ENCODE data around the gene ADAMTSL1. TPM values are rescaled to one million over a fixed set of nuclear protein-coding genes. Genes with fewer than 3 reads are reported as not detected.

The ADAMTSL1 gene
- total RNA-seq, 4 donors from 2014 or later: 21.3 to 138 (median 125) TPM

DNA sequence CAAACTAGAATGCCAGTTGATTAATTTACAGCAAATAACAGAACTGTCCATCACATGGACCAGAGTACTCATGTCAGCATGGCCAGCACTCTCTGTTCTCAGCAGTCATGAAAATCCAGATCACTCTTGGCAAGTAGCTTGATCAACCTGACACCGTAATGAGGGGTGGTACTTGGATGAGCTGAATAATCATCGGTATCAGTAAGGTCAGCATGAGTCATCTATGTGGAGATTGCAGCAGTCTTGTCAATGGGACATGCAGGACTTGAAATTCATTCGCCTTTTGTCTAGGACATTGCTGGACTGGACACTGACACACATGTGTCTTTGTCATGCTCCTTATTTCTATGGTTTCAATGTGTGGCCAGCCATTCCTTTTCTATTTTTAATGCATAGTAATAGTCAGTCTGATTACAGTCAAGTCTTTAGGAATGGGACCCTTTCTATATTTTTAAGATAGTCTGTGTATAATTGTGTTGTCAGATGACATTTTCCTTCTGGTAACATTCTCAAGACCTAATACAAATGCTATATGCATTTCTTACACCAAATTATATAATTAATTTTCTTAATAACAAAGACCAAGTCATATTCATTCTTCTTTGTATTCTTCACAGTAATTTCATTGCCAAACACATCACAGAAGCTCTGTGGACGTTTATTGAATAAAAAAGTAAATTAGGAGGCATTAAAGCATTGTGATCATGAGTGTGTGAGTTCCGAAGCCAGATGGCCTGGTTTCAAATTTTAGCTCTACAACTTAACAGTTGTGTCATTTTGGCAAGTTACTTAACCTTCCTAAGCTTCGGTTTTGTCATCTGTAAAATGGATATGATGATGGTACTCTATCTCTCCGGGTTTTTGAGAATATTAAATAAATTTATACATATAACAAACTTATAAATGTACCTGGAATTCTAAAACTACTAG is 57.4 kb downstream of the ADAMTSL1 start:
- peaks cover 0 to 21% of the 10 kb centered on the region in 2 donors for H3K36me3 ChIP-seq
- no peak for ATAC-seq
- H3K4me1 ChIP-seq: peaks cover 0 to 18% (median 0%) of the 10 kb centered on the region in 3 donors
- 50 to 52% methylated on average over 6 to 7 of the region's 7 CpGs for WGBS, 2 donors (ENCODE audit: low coverage in 1 of 2)
- H3K4me3 ChIP-seq: no peak overlapping the region
- no peak overlapping the region for H3K27ac ChIP-seq
- TF ChIP-seq POLR2AphosphoS5 (IDR thresholded peaks at IDR 0.05): peak; percentile 10
- no peak for TF ChIP-seq EP300 (IDR thresholded peaks at IDR 0.05)
- no peak for TF ChIP-seq CTCF (IDR thresholded peaks at IDR 0.05)
- TF ChIP-seq POLR2A (IDR thresholded peaks at IDR 0.05): no peak
- no peaks in the 10 kb centered on the region for H3K27me3 ChIP-seq
- peaks cover 0 to 16% (median 0%) of the 10 kb centered on the region in 3 donors for H3K9me3 ChIP-seq

DNA sequence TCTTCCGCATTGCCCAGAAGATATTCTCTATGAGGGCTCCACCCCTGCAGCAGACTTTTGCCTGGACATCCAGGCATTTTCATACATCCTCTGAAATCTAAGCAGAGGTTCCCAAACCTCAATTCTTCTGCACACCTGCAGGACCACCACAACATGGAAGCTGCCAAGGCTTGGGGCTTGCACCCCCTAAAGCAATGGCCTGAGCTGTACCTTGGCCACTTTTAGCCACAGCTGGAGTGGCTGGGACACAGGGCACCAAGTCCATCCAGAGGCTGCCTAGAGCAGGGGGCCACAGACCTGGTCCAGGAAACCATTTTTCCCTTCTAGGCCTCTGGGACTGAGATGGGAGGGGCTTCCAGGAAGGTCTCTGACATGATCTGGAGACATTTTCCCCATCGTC is 60.7 kb downstream of the ADAMTSL1 start:
- TF ChIP-seq EP300 (IDR thresholded peaks at IDR 0.05) (no peak), POLR2A (IDR thresholded peaks at IDR 0.05) (no peak), POLR2AphosphoS5 (IDR thresholded peaks at IDR 0.05) (no peak), CTCF (IDR thresholded peaks at IDR 0.05) (no peak)
- H3K27me3 ChIP-seq: no peaks in the 10 kb centered on the region
- H3K27ac ChIP-seq: no peak overlapping the region
- H3K36me3 ChIP-seq: peaks cover 0 to 21% of the 10 kb centered on the region in 2 donors
- WGBS, 2 donors (ENCODE audit: low coverage in 1 of 2): 85 to 94% methylated on average over 2 of the region's 2 CpGs
- H3K4me1 ChIP-seq: peaks cover 0 to 18% (median 0%) of the 10 kb centered on the region in 3 donors
- no peak for ATAC-seq
- H3K4me3 ChIP-seq: no peak overlapping the region
- H3K9me3 ChIP-seq: peaks cover 0 to 16% (median 0%) of the 10 kb centered on the region in 3 donors

GRCh38 chr9:18536554-18536953 is 62.6 kb downstream of the ADAMTSL1 start:
- Histone ChIP-seq H3K4me3 (no peak overlapping the region), H3K36me3 (peaks cover 0 to 21% of the 10 kb centered on the region in 2 donors), H3K27me3 (no peaks in the 10 kb centered on the region), H3K9me3 (peaks cover 0 to 16% (median 0%) of the 10 kb centered on the region in 3 donors), H3K4me1 (peaks cover 0 to 5% (median 0%) of the 10 kb centered on the region in 3 donors), H3K27ac (no peak overlapping the region)
- no peak for ATAC-seq
- TF ChIP-seq CTCF (IDR thresholded peaks at IDR 0.05) (no peak), EP300 (IDR thresholded peaks at IDR 0.05) (no peak), POLR2AphosphoS5 (IDR thresholded peaks at IDR 0.05) (no peak), POLR2A (IDR thresholded peaks at IDR 0.05) (no peak)

GRCh38 chr9:18539203-18539693 is 65.3 kb downstream of the ADAMTSL1 start:
- TF ChIP-seq POLR2AphosphoS5 (IDR thresholded peaks at IDR 0.05) (no peak), EP300 (IDR thresholded peaks at IDR 0.05) (no peak), POLR2A (IDR thresholded peaks at IDR 0.05) (no peak), CTCF (IDR thresholded peaks at IDR 0.05) (no peak)
- Histone ChIP-seq H3K36me3 (peaks cover 0 to 17% of the 10 kb centered on the region in 2 donors), H3K9me3 (peaks cover 0 to 16% (median 0%) of the 10 kb centered on the region in 3 donors), H3K4me3 (no peak overlapping the region), H3K27me3 (no peaks in the 10 kb centered on the region), H3K27ac (no peak overlapping the region), H3K4me1 (peaks cover 0 to 12% (median 4%) of the 10 kb centered on the region in 3 donors)
- WGBS, 2 donors (ENCODE audit: low coverage in 1 of 2): 92 to 95% methylated on average over 3 to 5 of the region's 5 CpGs
- ATAC-seq: no peak
